Measurements from ENCODE around the gene USP22.

DNA sequence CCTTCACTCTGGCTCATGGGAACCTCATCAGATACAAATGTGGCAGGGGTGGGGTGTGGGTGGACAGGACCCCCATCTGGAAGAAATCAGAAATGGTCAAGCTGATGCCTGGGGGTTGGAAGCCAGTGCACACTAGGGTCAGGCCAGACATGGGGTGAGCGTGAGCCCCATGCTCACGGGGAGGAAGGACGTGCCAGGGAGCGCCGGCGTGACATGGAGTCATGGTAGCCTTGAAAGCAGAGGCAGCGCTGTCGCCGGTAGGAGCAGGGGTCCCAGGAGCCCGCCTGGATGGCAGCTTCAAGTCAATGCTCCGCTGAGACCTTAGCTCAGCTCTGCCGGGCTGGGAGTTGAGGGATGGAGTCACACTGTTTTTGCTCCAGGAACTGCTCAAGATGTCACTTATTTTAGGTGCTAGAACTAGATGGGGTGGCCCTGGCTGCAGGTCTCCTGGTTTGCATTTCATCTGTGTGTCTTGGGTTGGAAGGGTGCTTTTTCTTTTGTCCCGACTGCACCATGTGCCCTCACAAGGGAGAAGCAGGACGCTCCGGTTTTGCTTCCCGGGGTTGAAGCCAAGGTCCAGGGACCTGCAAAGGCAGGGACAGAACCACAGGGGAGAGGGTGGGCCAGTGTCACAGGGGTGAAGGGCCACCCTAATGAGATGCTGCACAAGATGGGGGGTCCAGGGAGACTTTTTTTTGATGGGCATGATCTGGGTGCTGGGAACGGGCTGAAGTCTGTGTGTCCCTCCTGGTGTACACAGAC, 51.4 kb downstream of the USP22 start:
- TF ChIP-seq, protein P1, sequence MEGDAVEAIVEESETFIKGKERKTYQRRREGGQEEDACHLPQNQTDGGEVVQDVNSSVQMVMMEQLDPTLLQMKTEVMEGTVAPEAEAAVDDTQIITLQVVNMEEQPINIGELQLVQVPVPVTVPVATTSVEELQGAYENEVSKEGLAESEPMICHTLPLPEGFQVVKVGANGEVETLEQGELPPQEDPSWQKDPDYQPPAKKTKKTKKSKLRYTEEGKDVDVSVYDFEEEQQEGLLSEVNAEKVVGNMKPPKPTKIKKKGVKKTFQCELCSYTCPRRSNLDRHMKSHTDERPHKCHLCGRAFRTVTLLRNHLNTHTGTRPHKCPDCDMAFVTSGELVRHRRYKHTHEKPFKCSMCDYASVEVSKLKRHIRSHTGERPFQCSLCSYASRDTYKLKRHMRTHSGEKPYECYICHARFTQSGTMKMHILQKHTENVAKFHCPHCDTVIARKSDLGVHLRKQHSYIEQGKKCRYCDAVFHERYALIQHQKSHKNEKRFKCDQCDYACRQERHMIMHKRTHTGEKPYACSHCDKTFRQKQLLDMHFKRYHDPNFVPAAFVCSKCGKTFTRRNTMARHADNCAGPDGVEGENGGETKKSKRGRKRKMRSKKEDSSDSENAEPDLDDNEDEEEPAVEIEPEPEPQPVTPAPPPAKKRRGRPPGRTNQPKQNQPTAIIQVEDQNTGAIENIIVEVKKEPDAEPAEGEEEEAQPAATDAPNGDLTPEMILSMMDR (conservative IDR thresholded peaks at IDR 0.05) = no peak
- TF ChIP-seq ZFX (IDR thresholded peaks at IDR 0.05) = no peak

Data from C4-2B (cell line).